ENCODE data around the gene ST6GALNAC1. TPM values are rescaled to one million over a fixed set of nuclear protein-coding genes. Genes with fewer than 3 reads are reported as not detected.

Gene ST6GALNAC1
- total and polyA plus RNA-seq, 2 of the 13 experiments (the other 11 are each of a cell fraction or from before 2014, with no cell fraction given), result not detected

DNA sequence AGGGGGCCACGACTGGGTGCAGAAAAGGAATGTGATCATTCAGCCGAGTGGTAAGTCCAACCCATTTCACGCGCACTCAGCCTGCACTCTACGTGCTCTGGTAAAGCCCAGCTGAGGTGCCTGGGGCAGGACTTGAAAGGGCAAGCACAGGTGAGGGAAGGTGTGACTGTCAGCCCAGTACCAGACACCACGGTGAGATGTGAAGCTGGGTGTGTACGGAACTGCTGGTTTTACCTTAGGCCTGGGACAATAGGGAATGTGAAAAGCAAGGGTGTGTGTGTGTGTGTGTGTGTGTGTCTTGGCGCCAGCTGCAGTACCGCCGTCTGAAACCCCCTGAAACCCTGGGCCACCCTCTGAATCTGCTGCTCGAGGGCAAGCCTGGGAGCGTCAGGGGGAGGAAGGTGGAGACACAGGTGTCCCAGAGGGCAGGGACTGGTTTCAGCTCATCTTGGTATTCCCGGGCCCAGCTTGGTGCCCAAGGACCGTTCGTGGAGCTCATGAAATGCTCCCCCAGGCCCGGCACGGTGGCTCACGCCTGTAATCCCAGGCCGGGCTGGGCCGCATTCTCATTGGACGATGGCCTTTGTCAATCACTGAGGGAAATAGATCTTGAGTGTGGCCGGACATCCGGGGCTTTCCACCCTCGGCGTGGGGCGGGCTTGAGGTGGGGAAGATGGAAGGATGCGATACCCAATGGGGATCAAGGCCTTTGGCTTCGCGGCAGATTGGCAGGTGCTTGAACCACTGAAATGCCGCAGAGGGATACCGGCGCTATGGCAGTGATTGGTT, 27.8 kb upstream of the ST6GALNAC1 start (continued):
- TF ChIP-seq ATM (IDR thresholded peaks at IDR 0.05; ENCODE audit: borderline replicate concordance) (no peak), YEATS4 (CRISPR knock-in tag; IDR thresholded peaks at IDR 0.05; ENCODE audit: borderline replicate concordance) (peak; percentile 73; the same call in 1 of the 2 replicates), ZEB1 (IDR thresholded peaks at IDR 0.05; ENCODE audit: insufficient replicate concordance, low read depth) (peak; percentile 48), ZNF878 (CRISPR knock-in tag; IDR thresholded peaks at IDR 0.05) (no peak; the same call in 1 of the 2 replicates), POLR2G (IDR thresholded peaks at IDR 0.05; ENCODE audit: low read depth, low read length) (peak; percentile 91), ZNF614 (CRISPR knock-in tag; IDR thresholded peaks at IDR 0.05; ENCODE audit: borderline replicate concordance) (peak; percentile 69; the same call in 1 of the 2 replicates), ZBTB38 (CRISPR knock-in tag; IDR thresholded peaks at IDR 0.05) (peak; percentile 94), PBX2 (CRISPR knock-in tag; IDR thresholded peaks at IDR 0.05) (peak; percentile 100)
- TF ChIP-seq, protein P1, sequence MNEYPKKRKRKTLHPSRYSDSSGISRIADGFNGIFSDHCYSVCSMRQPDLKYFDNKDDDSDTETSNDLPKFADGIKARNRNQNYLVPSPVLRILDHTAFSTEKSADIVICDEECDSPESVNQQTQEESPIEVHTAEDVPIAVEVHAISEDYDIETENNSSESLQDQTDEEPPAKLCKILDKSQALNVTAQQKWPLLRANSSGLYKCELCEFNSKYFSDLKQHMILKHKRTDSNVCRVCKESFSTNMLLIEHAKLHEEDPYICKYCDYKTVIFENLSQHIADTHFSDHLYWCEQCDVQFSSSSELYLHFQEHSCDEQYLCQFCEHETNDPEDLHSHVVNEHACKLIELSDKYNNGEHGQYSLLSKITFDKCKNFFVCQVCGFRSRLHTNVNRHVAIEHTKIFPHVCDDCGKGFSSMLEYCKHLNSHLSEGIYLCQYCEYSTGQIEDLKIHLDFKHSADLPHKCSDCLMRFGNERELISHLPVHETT (CRISPR knock-in tag; conservative IDR thresholded peaks at IDR 0.05), result peak; percentile 36
- TF ChIP-seq, protein P2, sequence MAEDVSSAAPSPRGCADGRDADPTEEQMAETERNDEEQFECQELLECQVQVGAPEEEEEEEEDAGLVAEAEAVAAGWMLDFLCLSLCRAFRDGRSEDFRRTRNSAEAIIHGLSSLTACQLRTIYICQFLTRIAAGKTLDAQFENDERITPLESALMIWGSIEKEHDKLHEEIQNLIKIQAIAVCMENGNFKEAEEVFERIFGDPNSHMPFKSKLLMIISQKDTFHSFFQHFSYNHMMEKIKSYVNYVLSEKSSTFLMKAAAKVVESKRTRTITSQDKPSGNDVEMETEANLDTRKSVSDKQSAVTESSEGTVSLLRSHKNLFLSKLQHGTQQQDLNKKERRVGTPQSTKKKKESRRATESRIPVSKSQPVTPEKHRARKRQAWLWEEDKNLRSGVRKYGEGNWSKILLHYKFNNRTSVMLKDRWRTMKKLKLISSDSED (CRISPR knock-in tag; IDR thresholded peaks at IDR 0.05), result peak; percentile 81
- TF ChIP-seq, protein P3, sequence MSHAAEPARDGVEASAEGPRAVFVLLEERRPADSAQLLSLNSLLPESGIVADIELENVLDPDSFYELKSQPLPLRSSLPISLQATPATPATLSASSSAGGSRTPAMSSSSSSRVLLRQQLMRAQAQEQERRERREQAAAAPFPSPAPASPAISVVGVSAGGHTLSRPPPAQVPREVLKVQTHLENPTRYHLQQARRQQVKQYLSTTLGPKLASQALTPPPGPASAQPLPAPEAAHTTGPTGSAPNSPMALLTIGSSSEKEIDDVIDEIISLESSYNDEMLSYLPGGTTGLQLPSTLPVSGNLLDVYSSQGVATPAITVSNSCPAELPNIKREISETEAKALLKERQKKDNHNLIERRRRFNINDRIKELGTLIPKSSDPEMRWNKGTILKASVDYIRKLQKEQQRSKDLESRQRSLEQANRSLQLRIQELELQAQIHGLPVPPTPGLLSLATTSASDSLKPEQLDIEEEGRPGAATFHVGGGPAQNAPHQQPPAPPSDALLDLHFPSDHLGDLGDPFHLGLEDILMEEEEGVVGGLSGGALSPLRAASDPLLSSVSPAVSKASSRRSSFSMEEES (CRISPR knock-in tag; IDR thresholded peaks at IDR 0.05), result no peak; the same call in 1 of the 2 replicates
- TF ChIP-seq, protein P4, sequence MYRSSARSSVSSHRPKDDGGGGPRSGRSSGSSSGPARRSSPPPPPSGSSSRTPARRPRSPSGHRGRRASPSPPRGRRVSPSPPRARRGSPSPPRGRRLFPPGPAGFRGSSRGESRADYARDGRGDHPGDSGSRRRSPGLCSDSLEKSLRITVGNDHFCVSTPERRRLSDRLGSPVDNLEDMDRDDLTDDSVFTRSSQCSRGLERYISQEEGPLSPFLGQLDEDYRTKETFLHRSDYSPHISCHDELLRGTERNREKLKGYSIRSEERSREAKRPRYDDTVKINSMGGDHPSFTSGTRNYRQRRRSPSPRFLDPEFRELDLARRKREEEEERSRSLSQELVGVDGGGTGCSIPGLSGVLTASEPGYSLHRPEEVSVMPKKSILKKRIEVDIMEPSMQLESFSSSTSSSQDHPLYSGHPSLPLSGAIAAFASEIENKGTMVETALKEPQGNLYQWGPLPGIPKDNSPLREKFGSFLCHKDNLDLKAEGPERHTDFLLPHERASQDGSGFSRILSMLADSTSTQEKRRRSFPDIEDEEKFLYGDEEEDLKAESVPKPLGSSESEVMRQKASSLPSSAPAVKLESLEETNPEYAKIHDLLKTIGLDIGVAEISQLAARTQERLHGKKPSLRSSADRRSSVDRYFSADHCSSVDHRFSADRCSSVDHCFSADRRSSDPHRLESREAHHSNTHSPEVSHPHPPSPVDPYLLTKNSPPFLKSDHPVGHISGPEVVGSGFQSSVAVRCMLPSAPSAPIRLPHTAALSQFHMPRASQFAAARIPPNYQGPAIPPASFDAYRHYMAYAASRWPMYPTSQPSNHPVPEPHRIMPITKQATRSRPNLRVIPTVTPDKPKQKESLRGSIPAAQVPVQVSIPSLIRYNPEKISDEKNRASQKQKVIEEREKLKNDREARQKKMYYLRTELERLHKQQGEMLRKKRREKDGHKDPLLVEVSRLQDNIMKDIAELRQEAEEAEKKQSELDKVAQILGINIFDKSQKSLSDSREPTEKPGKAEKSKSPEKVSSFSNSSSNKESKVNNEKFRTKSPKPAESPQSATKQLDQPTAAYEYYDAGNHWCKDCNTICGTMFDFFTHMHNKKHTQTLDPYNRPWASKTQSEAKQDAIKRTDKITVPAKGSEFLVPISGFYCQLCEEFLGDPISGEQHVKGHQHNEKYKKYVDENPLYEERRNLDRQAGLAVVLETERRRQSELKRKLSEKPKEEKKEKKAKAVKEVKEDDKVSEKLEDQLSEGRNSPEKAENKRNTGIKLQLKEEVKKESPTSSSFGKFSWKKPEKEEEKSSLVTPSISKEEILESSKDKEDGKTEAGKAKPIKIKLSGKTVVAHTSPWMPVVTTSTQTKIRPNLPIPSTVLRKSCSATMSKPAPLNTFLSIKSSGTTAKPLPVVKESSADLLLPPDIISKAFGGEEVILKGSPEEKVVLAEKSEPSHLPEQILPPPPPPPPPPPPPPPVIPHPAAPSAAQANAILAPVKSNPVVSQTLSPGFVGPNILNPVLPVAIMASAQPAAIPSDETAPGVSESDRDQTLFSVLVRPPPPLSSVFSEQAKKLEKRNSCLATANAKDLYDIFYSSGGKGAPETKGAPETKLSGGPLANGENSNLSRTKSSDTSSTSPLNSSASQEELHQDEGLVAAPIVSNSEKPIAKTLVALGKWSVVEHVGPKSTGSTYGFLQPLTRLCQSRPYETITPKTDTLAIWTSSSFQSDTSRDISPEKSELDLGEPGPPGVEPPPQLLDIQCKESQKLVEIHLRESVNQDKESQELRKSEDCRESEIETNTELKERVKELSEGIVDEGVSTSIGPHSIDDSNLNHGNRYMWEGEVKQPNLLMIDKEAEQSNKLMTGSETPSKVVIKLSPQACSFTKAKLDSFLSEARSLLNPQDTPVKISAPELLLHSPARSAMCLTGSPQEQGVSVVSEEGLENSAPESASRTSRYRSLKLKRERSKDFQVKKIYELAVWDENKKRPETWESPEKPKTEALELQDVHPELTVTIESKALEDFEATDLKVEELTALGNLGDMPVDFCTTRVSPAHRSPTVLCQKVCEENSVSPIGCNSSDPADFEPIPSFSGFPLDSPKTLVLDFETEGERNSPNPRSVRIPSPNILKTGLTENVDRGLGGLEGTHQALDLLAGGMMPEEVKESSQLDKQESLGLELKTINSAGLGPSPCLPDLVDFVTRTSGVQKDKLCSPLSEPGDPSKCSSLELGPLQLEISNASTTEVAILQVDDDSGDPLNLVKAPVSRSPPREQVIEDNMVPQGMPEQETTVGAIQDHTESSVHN (CRISPR knock-in tag; IDR thresholded peaks at IDR 0.05), result peak; percentile 81; the same call in 1 of the 2 replicates

All from HepG2 (cell line).